Testis (tissue), 2 donors: Measurements from ENCODE around the gene SH3YL1.

Source experiments
- POLR2A ChIP-seq: fragments of 450-650 bp; IDR thresholded peaks from one replicate; pipeline ENCODE4 v1.6.1; 2017; ENCODE audit warnings: antibody characterized with exemption, mild to moderate bottlenecking, moderate library complexity
- TF ChIP-seq, protein P1 (sequence below), 3 experiments: fragments of 450-650 bp in 2 of 3; fragments of 200-600 bp in 1 of 3; sonication (generic) in 1 of 3; IDR thresholded peaks; one replicate each; pipeline ENCODE4 v1.5.1; 2016 to 2019; ENCODE audit warnings: antibody characterized with exemption in 3 of 3, mild to moderate bottlenecking in 2 of 3, moderate library complexity in 1 of 3

DNA sequence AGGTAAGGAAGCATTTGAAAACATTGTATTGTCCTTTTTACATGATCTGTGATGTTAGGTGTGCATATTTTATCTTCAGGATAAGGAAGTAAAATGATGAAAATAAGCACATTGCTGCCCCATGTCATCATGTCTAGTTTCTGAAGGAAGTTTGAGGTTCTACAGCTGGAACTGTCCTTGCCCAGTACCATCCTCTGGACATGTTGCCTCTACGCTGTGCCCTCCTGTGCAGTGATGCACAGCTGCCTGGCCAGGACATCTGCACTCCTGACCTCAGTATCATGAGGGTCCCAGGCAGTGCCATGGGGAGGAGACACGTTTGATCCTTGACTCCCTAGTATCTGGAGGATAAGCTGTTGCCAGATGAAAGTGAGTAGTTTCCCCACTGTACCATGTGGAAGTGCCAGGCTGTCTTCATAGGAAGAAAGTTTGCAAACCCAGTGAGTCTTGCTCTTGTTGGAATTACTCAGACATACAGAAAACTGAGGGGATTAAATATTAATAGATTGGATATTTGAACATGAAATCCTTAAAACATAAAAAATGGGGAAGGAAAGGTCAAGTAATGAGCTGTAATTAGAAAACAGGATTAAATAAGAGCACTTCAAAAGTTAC is 14.6 kb upstream of the SH3YL1 start:
- TF ChIP-seq, protein P1, sequence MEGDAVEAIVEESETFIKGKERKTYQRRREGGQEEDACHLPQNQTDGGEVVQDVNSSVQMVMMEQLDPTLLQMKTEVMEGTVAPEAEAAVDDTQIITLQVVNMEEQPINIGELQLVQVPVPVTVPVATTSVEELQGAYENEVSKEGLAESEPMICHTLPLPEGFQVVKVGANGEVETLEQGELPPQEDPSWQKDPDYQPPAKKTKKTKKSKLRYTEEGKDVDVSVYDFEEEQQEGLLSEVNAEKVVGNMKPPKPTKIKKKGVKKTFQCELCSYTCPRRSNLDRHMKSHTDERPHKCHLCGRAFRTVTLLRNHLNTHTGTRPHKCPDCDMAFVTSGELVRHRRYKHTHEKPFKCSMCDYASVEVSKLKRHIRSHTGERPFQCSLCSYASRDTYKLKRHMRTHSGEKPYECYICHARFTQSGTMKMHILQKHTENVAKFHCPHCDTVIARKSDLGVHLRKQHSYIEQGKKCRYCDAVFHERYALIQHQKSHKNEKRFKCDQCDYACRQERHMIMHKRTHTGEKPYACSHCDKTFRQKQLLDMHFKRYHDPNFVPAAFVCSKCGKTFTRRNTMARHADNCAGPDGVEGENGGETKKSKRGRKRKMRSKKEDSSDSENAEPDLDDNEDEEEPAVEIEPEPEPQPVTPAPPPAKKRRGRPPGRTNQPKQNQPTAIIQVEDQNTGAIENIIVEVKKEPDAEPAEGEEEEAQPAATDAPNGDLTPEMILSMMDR (IDR thresholded peaks at IDR 0.05), result no peak
- TF ChIP-seq POLR2A, result no peak
